WTC11 (cell line): ENCODE data around the gene BPIFA3. TPM values are rescaled to one million over a fixed set of nuclear protein-coding genes. Genes with fewer than 3 reads are reported as not detected.

Source experiments
- ATAC-seq: fragments of 200-7000 bp; cut with Tn5 transposase; 2 replicates; pipeline ENCODE4 v1.10.0; 2021; ENCODE audit warnings: mild to moderate bottlenecking, moderate library complexity
- CTCF ChIA-PET: fragments of 300-600 bp; sonication (Branson Sonifier 250); formaldehyde crosslinking; loops from one replicate; lab custom pipeline; 2021; ENCODE audit warnings: antibody characterized with exemption; lab: Charles Lee
- POLR2A ChIA-PET: fragments of 350-600 bp; sonication (Branson Sonifier 250); formaldehyde crosslinking; loops from one replicate; lab custom pipeline; 2021; ENCODE audit warnings: antibody characterized with exemption; lab: Charles Lee
- DNase-seq: peaks from one replicate; pipeline ENCODE4 v3.0.0; 2021; ENCODE audit warnings: low spot score
- H3K27ac Mint-ChIP-seq: 2 replicates; pipeline ENCODE4 v1.8.0; 2021; ENCODE audit warnings: mixed read lengths
- H3K27me3 Mint-ChIP-seq: 2 replicates; pipeline ENCODE4 v1.8.0; 2021; ENCODE audit warnings: low read depth, mild to moderate bottlenecking, moderate library complexity, mixed read lengths
- H3K36me3 Mint-ChIP-seq: 2 replicates; pipeline ENCODE4 v1.8.0; 2021; ENCODE audit warnings: mixed read lengths
- H3K4me1 Mint-ChIP-seq: 2 replicates; pipeline ENCODE4 v1.8.0; 2022; ENCODE audit warnings: mixed read lengths
- H3K4me3 Mint-ChIP-seq: 2 replicates; pipeline ENCODE4 v1.8.0; 2021; ENCODE audit warnings: mild to moderate bottlenecking, moderate library complexity, mixed read lengths
- H3K9me3 Mint-ChIP-seq: 2 replicates; pipeline ENCODE4 v1.8.0; 2021; ENCODE audit warnings: mixed read lengths
- CREM ChIP-seq: sonication (generic); formaldehyde crosslinking; IDR thresholded peaks from 2 replicates; pipeline ENCODE4 v1.8.1; 2022; ENCODE audit warnings: mild to moderate bottlenecking, missing genetic modification reagents, moderate library complexity
- CTCF ChIP-seq: fragments of 200-600 bp; IDR thresholded peaks from 2 replicates; pipeline ENCODE4 v1.8.0; 2022; ENCODE audit warnings: antibody characterized with exemption
- ELF4 ChIP-seq: sonication (generic); formaldehyde crosslinking; IDR thresholded peaks from 2 replicates; pipeline ENCODE4 v1.8.1; 2022; ENCODE audit warnings: low read depth, mild to moderate bottlenecking, moderate library complexity, missing genetic modification reagents
- ERG ChIP-seq: fragments of 250-450 bp; sonication (Bioruptor Pico); IDR thresholded peaks from 2 replicates; pipeline ENCODE4 v1.8.0; 2021; ENCODE audit warnings: mild to moderate bottlenecking
- FOXJ3 ChIP-seq: sonication (generic); formaldehyde crosslinking; IDR thresholded peaks from 2 replicates; pipeline ENCODE4 v1.9.0; 2021; ENCODE audit warnings: missing genetic modification reagents, mild to moderate bottlenecking, borderline replicate concordance
- IRF2 ChIP-seq: sonication (generic); formaldehyde crosslinking; IDR thresholded peaks from 2 replicates; pipeline ENCODE4 v1.8.0; 2022; ENCODE audit warnings: low read depth, missing genetic modification reagents, borderline replicate concordance
- KAT7 ChIP-seq: sonication (generic); formaldehyde crosslinking; IDR thresholded peaks from 2 replicates; pipeline ENCODE4 v1.8.1; 2023; ENCODE audit warnings: missing genetic modification reagents, mild to moderate bottlenecking, borderline replicate concordance
- NR1H2 ChIP-seq: sonication (generic); formaldehyde crosslinking; IDR thresholded peaks from 2 replicates; pipeline ENCODE4 v1.9.0; 2021; ENCODE audit warnings: mild to moderate bottlenecking, moderate library complexity, missing genetic modification reagents
- NR3C1 ChIP-seq: sonication (generic); formaldehyde crosslinking; conservative IDR thresholded peaks from 2 replicates; pipeline ENCODE4 v1.8.1; 2023; ENCODE audit warnings: low read depth, mild to moderate bottlenecking, missing genetic modification reagents
- OVOL2 ChIP-seq: fragments of 250-450 bp; sonication (Bioruptor Pico); IDR thresholded peaks from 2 replicates; pipeline ENCODE4 v1.9.0; 2021; ENCODE audit warnings: mild to moderate bottlenecking, borderline replicate concordance
- PRDM15 ChIP-seq: sonication (generic); formaldehyde crosslinking; IDR thresholded peaks from 2 replicates; pipeline ENCODE4 v1.8.0; 2022; ENCODE audit warnings: missing genetic modification reagents
- SP1 ChIP-seq: sonication (generic); formaldehyde crosslinking; conservative IDR thresholded peaks from 2 replicates; pipeline ENCODE4 v1.8.1; 2022; ENCODE audit warnings: missing genetic modification reagents
- ZBTB21 ChIP-seq: sonication (generic); formaldehyde crosslinking; IDR thresholded peaks from 2 replicates; pipeline ENCODE4 v1.8.1; 2023; ENCODE audit warnings: mild to moderate bottlenecking, missing genetic modification reagents, borderline replicate concordance
- ZNF396 ChIP-seq: fragments of 250-450 bp; sonication (Bioruptor Pico); IDR thresholded peaks from 2 replicates; pipeline ENCODE4 v1.8.0; 2021; ENCODE audit warnings: mild to moderate bottlenecking, moderate library complexity, borderline replicate concordance
- total RNA-seq: library from RNA; stranded (reverse); gene quantifications from 3 replicates; pipeline ENCODE4 v1.2.3, GENCODE V29; 2021
- TF ChIP-seq, protein P1 (sequence below): sonication (generic); formaldehyde crosslinking; IDR thresholded peaks from 2 replicates; pipeline ENCODE4 v1.8.0; 2022; ENCODE audit warnings: mild to moderate bottlenecking, missing genetic modification reagents
- TF ChIP-seq, protein P2 (sequence below): sonication (generic); formaldehyde crosslinking; conservative IDR thresholded peaks from 2 replicates; pipeline ENCODE4 v1.8.1; 2022; ENCODE audit warnings: mild to moderate bottlenecking, missing genetic modification reagents
- TF ChIP-seq, protein P3 (sequence below): sonication (generic); formaldehyde crosslinking; IDR thresholded peaks from 2 replicates; pipeline ENCODE4 v1.8.1; 2023; ENCODE audit warnings: mild to moderate bottlenecking, missing genetic modification reagents, borderline replicate concordance

Gene BPIFA3
- total RNA-seq, 1 experiment from 2014 or later = not detected

- DNase-seq (peak; percentile 70), ATAC-seq (no peak)
- Mint-ChIP-seq H3K27me3 (peaks cover 10% of the 10 kb centered on the region), H3K4me1 (no peaks in the 10 kb centered on the region), H3K4me3 (no peak overlapping the region), H3K27ac (no peak overlapping the region), H3K9me3 (peaks cover 33% of the 10 kb centered on the region), H3K36me3 (peaks cover 7% of the 10 kb centered on the region)
- POLR2A ChIA-PET = no interaction called here
- CTCF ChIA-PET = interaction anchor here (0.6 kb wide), 1 partner anchor 43 kb away, joined by 3 read pairs; no protein-coding TSS in a partner anchor
- TF ChIP-seq NR1H2 = no peak
- peak; percentile 64 for TF ChIP-seq CTCF
- TF ChIP-seq ERG (CRISPR knock-in tag) = no peak
- no peak for TF ChIP-seq CREM
- TF ChIP-seq NR3C1 (CRISPR knock-in tag) = no peak
Measured at GRCh38 chr20:33169176-33169794, 47.9 kb upstream of the BPIFA3 start.

GRCh38 chr20:33172781-33173180, 44.4 kb upstream of the BPIFA3 start:
- H3K9me3 Mint-ChIP-seq = peaks cover 33% of the 10 kb centered on the region
- ChIA-PET POLR2A (no interaction called here), CTCF (no interaction called here)
- TF ChIP-seq, protein P1, sequence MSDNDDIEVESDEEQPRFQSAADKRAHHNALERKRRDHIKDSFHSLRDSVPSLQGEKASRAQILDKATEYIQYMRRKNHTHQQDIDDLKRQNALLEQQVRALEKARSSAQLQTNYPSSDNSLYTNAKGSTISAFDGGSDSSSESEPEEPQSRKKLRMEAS (CRISPR knock-in tag) = no peak
- TF ChIP-seq, protein P2, sequence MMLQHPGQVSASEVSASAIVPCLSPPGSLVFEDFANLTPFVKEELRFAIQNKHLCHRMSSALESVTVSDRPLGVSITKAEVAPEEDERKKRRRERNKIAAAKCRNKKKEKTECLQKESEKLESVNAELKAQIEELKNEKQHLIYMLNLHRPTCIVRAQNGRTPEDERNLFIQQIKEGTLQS (CRISPR knock-in tag) = no peak
- TF ChIP-seq KAT7 (CRISPR knock-in tag) = no peak
- TF ChIP-seq CREM = no peak
- no peak for TF ChIP-seq IRF2
- TF ChIP-seq OVOL2 (CRISPR knock-in tag) = no peak
- no peak overlapping the region for H3K4me3 Mint-ChIP-seq
- peaks cover 10% of the 10 kb centered on the region for H3K27me3 Mint-ChIP-seq
- ATAC-seq (no peak), DNase-seq (no peak)
- H3K36me3 Mint-ChIP-seq = peaks cover 7% of the 10 kb centered on the region
- no peak overlapping the region for H3K27ac Mint-ChIP-seq
- H3K4me1 Mint-ChIP-seq = peaks cover 2% of the 10 kb centered on the region

- ATAC-seq (no peak), DNase-seq (no peak)
- TF ChIP-seq ZNF396 = no peak
- no peak for TF ChIP-seq SP1
- TF ChIP-seq ZBTB21 (CRISPR knock-in tag) = no peak
- no peak for TF ChIP-seq KAT7 (CRISPR knock-in tag)
- no peak for TF ChIP-seq PRDM15 (CRISPR knock-in tag)
- TF ChIP-seq FOXJ3 = no peak
- no peak for TF ChIP-seq ELF4 (CRISPR knock-in tag)
- TF ChIP-seq, protein P3, sequence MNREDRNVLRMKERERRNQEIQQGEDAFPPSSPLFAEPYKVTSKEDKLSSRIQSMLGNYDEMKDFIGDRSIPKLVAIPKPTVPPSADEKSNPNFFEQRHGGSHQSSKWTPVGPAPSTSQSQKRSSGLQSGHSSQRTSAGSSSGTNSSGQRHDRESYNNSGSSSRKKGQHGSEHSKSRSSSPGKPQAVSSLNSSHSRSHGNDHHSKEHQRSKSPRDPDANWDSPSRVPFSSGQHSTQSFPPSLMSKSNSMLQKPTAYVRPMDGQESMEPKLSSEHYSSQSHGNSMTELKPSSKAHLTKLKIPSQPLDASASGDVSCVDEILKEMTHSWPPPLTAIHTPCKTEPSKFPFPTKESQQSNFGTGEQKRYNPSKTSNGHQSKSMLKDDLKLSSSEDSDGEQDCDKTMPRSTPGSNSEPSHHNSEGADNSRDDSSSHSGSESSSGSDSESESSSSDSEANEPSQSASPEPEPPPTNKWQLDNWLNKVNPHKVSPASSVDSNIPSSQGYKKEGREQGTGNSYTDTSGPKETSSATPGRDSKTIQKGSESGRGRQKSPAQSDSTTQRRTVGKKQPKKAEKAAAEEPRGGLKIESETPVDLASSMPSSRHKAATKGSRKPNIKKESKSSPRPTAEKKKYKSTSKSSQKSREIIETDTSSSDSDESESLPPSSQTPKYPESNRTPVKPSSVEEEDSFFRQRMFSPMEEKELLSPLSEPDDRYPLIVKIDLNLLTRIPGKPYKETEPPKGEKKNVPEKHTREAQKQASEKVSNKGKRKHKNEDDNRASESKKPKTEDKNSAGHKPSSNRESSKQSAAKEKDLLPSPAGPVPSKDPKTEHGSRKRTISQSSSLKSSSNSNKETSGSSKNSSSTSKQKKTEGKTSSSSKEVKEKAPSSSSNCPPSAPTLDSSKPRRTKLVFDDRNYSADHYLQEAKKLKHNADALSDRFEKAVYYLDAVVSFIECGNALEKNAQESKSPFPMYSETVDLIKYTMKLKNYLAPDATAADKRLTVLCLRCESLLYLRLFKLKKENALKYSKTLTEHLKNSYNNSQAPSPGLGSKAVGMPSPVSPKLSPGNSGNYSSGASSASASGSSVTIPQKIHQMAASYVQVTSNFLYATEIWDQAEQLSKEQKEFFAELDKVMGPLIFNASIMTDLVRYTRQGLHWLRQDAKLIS (CRISPR knock-in tag) = no peak
- H3K27ac Mint-ChIP-seq = no peak overlapping the region
- no peak overlapping the region for H3K4me3 Mint-ChIP-seq
- H3K27me3 Mint-ChIP-seq = peaks cover 10% of the 10 kb centered on the region
- peaks cover 11% of the 10 kb centered on the region for H3K4me1 Mint-ChIP-seq
- ChIA-PET CTCF (interaction anchor here (1.0 kb wide), 2 partner anchors 37 to 87 kb away, joined by 3 read pairs; no protein-coding TSS in a partner anchor), POLR2A (no interaction called here)
- H3K9me3 Mint-ChIP-seq = peaks cover 15% of the 10 kb centered on the region
- no peaks in the 10 kb centered on the region for H3K36me3 Mint-ChIP-seq
Measured at GRCh38 chr20:33175123-33175522, 42.0 kb upstream of the BPIFA3 start.
